NCI-H748 treated with DMSO at 0.1 percent for 48 hours (cell line): Measurements from ENCODE around the gene SPG7.
"Not testable (repeated sequence)": the region's sequence is repeated elsewhere in the genome, so short reads cannot be mapped to it uniquely, and the experiment has no call there.

Experiments used
- DNase-seq: peaks from one replicate; lab custom pipeline; 2025; lab: John Stamatoyannopoulos, UW

Gene SPG7

DNA sequence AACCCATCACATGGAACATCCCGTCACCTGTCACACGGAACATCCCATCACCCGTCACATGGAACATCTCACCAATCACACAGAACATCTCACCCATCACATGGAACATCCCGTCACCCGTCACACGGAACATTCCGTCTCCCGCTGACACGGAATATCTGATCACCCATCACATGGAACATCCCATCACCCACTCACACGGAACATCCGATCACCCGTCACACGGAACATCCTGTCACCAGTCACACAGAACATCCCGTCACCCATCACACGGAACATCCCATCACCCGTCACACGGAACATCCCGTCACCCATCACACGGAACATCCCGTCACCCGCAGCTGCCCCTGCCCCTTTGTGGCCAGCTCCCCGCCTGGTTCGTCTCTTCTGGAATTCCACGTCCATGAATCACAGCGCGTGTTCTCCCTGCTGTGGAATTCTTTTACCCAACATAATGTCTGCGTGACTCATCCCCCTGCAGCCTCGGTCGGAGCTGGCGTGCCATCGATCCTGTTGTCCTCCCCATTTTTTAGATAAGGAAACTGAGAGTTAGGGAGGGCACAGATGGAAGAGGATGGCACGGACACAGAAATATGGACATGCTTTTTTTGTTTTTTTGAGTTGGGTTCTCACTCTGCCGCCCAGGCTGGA, 73.0 kb downstream of the SPG7 start:
- no peak for DNase-seq

DNA sequence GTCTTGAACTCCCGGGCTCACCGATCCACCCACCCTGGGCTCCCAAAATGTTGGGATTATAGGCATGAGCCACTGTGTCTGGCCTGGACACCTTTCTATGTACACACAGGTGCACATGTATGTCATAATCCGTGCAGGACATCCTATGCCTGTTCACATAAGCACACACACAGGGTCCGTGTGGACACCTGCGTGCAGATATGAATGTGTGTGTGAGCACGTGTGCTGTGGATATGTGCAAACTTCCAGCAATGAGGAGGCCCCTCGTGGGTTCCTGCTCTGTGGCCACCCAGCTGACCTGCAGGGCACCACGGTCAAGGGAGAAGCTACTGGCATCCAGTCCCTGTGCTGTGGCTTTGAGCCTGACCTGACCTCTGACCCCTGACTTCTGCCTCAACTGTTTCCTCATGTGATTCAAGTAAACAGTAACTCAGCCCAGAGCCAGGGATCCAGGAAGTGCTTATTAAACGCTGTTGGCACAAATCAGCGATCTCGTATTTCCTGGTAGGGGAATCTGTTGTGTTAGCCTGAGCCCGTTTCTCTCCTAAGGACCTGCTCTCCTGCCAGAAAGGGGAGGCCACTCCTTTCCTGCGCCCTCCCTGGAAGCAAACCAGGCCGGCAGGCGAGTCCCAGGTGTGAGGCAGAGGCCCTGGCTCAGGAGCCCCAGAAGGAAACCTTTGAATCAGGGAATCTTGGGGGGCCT, 73.8 kb downstream of the SPG7 start:
- DNase-seq = no peak

DNA sequence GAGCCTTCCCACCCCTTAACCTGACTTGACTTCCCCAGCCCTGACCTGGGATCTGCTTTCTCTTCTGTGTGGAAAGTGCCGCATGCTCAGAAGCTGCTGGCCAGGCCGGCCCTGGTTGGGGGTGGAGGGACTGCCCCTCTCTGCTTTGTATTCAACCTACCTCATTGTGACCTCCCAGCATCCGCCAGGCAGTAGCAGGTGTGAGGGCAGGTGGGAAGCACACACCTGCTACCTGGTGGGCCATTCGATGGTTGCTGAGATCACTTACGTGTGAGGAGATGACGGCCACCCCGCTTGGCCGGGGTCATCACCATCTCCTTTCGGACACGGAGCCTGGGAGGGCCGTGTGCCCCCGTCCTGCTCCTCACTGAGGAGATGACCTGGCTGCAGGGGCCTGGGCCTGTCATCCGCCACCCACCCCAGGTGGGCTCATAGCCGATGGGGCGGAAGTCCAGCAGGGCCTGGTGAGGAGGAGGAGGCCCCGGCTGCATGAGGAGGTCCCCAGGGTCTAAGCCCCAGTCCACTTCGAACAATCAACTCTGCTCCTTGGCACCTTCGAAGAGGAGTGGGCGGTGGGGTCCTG, 74.5 kb downstream of the SPG7 start:
- DNase-seq = no peak

DNA sequence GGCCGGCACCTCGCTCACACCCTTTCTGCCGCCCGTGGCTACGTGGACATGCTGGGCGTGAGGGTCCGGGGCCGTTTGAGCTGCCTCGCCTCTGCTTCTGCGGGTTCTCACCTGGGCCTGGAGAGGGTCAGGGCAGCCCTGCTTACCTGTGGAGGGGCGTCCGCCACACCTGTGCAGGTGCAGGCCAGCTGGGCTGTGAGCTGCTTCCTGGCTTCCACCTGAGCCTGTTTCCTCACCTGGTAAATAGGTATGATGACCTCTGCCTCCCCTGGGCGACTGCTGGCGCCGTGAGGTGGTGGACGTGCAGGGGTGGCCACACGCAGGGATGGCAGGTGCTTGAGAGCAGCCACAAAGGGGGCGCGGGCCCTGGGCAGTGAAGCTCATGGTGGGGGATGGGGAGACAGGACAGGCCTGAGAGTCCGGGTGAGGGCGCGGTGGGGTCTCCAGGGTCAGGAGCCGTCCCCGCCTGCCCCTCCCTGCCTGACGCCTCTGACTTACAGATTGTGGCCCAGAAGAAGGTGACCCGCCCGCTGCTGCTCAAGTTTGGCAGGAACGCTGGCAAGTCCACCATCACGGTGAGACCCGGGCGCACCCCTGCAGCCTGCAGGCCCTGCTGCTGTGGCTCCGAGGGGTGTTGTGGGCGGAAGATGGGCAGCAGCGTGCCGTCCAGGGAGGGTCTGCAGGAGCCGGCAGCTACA, 75.1 kb downstream of the SPG7 start:
- no peak for DNase-seq

DNA sequence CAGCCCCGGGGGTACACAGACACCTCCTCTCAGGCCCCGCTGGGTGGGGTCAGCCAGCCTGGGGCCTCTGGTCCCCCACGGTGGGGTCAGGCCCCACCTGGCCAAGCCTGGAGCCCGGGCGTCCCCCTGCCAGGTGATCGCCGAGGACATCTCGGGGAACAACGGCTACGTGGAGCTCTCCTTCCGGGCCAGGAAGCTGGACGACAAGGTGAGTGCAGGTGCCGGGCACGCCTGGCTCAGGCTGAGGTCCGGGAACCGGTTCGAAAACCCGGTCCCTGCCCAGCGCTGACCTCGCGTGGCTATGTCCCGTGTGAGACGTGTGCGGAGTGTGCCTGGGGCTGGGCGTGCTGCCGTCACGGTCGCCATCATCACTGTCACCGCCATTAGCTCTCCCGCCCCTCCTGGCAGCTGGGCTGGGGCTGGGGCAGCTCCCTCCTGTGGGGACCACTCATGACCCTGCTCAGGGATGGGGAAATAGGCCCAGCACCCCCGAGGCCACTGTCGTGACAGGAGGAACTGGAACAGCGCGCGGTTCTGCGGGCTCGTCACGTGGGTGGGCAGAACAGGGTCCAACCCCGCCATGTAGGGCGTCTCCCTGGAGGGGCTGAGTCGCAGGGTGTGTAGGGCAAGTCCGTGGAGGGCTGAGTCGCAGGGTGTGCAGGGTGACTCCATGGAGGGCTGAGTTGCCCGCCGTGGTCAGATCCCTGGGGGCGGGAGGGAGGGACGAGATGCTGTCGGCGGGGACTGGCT, 75.9 kb downstream of the SPG7 start:
- DNase-seq = no peak

DNA sequence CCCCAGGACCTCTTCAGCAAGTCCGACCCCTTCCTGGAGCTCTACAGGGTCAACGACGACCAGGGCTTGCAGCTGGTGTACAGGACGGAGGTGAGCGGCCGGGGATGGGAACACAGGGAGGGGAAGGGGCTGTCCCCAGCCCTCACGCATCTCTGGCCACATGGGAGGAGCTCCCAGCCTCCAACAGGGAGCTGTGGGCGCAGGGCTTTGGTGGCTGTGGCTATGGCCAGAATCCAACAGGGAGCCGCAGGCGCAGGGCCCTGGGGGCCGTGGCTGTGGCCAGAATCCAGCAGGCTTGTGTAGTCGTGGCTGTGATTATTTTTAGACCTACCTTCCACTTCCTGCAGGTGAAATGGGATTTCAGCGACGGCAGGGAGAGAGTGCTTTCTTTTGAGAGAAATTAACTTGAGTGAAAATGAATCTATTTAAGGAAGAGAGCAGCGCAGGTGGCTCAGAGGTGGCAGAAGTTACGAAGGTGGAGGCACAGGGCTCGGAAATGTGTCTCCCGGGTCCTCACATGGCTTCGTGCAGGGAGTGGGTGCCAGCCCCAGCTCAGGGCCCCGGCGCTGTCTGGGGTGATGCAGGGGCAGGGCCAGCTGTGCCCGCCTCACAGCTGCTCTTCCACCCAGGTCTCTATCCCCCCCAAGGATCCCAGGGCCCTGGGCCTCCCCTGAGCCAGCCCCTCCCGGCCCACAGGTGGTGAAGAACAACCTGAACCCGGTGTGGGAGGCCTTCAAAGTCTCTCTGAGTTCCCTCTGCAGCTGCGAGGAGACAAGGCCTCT, 76.8 kb downstream of the SPG7 start:
- no peak for DNase-seq

DNA sequence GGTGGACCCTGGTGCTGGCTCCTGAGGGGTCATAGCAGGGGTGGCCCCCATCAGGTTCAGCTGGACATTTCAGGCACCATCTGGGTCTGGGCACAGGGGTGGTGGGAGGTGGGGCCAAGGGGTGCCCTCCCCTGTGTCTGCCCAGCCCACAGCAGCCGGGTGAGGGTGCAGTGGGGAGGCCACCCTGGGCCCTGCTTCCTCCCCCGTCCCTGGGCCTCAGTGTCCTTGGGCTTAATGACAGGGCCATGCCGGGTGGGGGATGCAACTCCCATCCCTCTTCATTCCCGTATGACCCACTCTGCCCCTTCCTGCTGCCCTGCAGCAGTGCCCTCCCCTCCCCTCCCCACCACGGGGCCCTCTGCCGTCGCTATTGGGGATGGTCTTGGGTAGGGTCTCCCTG, 78.0 kb downstream of the SPG7 start:
- DNase-seq = no peak

DNA sequence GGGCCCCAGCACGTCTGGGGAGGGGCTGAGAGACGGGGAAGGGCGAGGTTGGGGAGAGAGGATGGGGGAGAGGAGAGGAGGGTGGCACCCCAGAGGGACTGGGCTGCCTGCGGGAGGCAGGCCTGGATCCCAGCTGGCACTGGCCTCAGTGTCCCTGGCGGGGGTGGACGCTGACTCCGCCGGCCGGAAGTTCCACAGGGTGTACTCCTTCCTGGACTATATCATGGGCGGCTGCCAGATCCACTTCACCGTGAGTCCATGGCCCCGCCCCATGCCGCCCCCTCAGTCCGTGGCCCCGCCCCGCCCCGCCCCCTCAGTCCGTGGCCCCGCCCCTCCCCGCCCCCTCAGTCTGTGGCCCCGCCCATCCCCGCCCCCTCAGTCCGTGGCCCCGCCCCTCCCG, 78.7 kb downstream of the SPG7 start:
- DNase-seq = no peak

DNA sequence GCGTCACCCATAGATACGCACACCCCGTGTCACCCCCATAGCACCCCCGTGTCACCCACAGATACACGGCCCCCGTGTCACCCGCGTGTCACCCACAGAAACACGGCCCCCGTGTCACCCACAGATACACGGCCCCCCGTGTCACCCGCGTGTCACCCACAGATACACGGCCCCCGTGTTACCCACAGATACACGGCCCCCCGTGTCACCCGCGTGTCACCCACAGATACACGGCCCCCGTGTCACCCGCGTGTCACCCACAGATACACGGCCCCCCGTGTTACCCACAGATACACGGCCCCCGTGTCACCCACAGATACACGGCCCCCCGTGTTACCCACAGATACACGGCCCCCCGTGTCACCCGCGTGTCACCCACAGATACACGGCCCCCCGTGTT, 79.5 kb downstream of the SPG7 start:
- not testable (repeated sequence) for DNase-seq

DNA sequence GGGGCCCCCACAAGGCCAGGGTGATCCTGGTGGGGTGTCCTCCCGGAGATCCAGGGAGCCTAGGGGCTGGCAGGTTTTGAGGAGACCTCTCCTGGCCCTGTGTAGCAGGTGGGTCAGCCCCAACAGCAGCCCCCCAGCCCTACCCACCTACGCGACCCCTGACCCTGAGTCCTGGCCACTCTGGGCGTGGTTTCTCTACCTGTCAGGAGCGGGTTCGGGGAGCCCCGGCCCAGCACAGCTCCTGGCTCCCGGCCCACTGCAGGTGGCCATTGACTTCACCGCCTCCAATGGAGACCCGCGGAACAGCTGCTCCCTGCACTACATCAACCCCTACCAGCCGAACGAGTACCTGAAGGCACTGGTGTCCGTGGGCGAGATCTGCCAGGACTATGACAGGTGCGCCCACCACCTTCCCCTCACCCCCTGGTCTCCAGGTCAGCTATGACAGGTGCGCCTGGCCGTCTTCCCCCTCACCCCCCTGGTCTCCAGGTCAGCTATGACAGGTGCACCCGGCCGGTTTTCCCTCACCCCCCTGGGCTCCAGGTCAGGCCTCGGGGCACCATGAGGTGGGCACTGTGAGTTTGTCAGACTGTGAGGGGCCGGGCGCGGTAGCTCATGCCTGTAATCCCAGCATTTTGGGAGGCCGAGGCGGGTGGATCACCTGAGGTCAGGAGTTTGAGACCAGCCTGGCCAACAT, 80.4 kb downstream of the SPG7 start:
- no peak for DNase-seq

DNA sequence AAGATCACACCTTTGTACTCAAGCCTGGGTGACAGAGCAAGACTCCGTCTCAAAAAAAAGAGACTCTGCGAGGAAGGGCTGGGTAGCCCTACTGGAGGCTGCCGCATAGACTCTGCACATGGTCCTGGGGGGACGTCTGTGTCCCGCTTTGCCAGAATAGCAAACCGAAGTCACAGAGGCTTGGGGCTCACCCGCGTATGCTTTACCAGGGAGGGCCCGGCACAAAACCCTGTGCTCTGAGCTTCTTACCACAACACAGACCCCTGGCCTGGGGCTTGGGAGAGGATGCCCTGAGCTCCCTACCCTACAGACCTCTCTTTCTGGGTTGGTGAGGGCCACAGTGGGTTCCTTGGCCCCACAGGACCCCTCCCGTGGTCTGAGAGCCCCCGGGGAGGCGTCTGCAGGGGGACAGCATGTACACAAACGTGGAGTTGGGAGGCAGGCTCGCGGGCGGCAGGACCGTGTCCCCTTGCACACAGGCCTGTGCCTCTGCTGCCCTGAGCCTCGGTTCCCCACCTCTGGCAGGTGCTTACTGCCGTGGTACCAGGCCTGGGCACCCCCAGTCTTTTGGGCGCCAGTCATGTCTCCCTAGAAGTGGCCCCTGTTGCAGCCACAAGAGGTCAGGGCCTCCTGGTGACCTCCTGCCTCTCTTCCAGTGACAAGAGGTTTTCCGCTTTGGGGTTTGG, 81.2 kb downstream of the SPG7 start:
- DNase-seq = no peak

DNA sequence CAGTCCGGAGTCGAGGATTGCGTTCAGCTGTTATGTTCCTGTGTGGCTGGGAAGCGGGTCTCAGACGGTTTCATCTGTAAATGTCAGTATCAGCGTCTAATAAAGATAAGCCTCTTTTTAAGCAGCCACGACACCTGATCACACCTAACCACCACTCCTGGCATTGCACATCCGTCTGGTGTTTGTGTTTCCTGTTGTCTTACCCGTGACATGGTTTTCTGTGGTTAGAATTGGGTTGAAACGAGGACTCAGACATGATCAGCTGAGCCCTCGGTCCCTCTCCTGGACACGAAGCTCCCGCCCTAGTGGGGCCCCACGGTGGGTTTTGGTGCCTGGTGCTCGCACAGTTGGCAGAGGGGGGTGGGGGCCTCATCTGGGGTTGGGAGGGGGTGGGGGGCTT, 85.6 kb downstream of the SPG7 start:
- DNase-seq = no peak

DNA sequence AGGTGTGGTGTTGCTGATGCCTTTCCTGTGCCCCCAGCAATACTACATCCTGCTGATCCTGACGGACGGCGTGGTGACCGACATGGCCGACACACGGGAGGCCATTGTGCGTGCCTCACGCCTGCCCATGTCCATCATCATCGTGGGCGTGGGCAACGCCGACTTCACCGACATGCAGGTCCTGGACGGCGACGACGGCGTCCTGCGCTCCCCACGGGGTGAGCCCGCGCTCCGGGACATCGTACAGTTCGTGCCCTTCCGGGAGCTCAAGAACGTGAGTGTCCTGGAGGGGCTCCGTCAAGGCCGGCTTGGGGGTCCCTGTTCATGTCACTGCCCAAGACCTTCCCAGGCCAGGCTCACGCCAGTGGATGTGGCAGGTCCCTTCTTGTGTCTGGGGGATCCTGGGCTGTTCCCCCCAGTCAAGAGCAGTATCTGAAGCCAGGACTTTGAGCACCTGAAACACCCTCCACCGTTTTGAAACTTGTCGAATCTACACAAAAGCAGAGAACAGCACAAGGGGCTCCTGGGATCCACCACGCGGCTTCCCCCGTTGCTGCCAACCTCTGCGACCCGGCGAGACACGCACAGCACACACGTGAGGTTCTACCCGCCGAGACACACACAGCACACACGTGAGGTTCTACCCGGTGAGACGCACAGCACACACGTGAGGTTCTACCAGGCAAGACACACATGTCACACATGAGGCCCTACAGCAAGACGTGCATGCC, 87.3 kb downstream of the SPG7 start:
- DNase-seq = no peak

DNA sequence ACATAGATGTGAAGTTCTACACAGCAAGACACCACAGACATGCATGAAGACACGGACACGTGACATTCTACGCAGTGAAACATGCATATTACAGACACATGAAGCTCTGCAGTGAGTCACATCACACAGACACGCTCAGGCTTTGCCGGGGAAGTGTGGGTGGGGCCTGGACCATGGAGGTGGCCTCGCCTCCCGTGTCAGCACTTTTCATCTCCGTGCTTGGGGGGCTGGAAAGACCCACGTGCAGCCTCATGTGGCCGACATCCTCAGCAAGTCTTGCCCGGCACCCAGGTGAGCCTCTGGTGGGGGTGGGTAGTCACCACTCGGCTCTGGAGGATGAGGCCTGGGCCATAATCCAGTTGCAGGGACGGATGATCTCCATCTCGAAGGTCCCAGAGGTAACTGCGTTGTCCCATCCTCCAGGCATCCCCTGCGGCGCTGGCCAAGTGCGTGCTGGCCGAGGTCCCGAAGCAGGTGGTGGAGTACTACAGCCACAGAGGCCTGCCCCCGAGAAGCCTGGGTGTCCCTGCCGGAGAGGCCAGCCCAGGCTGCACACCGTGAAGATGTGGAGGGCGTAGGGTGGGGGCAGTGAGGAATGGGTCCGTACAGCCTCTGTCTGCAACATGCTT, 88.0 kb downstream of the SPG7 start:
- DNase-seq = no peak

DNA sequence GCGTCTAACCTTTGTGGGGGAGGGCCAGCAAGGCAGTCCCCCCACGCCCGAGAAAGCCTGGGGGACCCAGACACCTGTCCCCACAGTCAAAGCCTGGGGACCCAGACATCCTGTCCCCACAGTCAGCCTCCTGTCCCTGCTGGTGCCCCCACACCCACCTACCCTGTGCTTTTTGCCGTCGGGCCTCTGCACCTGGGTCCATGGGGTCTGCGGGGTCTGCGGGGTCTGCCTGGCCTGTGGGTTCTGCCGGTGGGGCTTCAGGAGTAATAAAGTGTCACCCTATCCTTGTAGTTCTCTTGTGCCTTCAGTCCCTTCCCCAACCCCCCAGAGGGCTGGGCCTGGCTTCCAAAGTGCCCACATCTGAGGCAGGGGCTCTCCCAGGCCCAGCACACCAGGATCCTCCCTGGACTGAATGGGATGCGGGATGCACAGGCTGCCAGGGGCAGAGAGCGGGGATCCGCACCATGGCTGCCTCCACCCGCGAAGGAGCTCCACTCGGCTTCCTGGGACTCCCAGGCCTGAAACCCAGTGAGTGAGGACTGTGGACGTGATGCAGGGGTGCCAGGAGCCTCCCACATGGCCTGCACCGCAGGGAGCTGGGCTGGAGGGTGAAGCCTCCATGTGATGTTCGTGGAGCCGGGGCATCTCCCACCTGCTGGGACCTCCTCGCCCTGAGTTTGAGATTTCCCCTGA, 88.9 kb downstream of the SPG7 start:
- no peak for DNase-seq

DNA sequence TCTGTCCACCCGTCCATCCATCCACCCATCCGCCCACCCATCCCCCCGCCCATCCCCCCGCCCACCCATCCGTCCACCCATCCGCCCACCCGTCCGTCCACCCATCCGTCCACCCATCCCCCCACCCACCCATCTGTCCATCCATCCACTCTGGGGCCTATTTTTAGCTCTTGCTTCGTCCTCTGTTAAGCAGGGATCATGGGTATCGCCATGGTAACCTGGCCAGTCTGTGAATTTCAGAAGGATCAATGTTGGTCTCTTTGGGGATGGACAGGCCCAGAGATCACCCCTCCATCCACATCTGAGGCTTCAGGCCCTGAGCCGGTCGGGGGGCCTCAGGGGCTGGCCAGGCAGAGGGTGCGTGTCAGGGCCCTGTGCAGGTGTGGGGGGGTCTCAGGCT, 90.0 kb downstream of the SPG7 start:
- DNase-seq = no peak

DNA sequence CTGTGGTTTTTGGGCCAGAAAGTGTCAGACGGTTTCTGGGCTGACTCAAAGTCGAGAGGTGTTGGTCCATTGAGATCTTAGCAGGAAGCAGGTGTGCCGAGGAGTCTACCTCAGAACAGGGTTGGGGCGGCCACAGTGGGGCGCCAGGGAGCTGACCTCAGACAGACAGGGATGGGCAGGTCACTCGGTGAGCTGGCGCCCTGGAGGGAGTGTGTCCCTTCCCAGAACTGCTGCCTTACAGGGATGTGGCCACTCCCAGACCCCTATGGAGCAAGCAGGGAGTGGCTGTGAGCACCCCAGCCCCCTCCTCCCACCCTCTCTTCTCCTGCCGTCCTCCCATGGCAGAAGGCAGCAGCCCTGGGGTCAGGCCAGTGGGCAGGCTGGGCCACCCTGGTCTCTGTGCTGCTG, 91.3 kb downstream of the SPG7 start:
- no peak for DNase-seq

DNA sequence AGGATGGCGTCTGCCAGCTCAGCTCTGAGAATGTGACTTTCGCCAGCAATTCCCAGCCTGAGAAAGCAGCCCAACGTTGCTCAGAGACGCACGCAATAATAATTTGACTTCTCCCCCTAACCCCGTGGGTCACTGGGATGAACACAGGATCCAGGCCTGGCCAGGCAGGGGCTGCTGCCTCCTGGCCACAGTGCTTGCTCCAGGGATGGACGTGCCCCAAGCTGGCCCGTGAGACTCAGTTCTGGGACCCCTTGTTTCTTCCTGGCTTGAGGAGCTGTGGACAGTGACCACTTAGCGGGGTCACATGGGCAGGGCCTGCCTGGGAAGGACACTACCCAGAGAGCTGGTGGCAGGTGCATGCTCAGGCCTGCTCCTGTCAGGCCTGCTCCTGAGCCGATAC, 91.7 kb downstream of the SPG7 start:
- DNase-seq = no peak

DNA sequence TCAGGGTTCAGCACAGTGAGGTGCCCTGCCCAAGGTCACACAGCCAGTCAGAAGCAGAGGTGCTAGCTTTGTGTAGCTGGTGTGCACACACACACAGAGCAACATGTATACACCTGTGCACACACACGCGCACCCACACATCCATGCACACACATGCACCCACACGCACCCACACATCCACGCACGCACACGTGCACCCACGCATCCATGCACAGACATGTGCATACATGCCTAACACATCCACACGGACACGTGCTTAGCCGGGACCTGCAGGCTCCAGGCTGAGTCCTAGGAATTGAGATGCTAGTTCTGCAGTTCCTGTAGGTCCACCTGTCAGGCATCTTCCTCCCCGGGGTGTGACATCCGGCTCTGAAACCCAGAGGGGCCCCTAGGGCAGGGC, 92.2 kb downstream of the SPG7 start:
- DNase-seq = no peak
